Activated CD4-positive, alpha-beta T cell treated with anti-CD3 and anti-CD28 coated beads, Interleukin-2, amount 50 U/mL, for 4 hours (primary cell): ENCODE results near the gene PLGLB2.
"Not testable (repeated sequence)": the region's sequence is repeated elsewhere in the genome, so short reads cannot be mapped to it uniquely, and the experiment has no call there.

Source experiments
- DNase-seq, 2 experiments: peaks; one replicate each; pipeline ENCODE4 v3.0.0-alpha.2; 2020

The PLGLB2 gene

GRCh38 chr2:87747791-87748190 lies at the start of gene PLGLB2:
PLGLB2 (plus strand) TSS chr2:87748087; CDS start chr2:87748154, 67 bp downstream.
- DNase-seq: not testable (repeated sequence)

GRCh38 chr2:87704572-87705323 lies 43.1 kb upstream of the PLGLB2 start:
- not testable (repeated sequence) for DNase-seq

DNA sequence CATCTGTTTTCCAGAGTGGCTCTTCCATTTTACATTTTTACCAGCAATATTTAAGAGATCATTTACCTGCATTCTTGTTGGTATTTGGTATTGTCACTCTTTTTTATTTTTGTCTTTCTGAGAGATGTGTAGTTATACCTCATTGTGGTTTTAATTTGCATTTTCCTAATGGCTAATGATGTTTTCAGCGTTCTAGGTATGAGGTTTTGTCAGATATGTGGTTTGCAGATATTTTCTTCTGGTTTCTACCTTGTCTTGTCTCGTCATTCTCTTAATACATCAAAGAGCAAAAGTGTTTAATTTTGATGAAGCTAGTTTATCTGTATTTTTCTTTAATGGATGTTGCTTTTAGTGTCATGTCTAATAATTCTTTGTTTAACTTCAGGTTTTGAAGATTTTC lies 39.5 kb upstream of the PLGLB2 start:
- not testable (repeated sequence) for DNase-seq

DNA sequence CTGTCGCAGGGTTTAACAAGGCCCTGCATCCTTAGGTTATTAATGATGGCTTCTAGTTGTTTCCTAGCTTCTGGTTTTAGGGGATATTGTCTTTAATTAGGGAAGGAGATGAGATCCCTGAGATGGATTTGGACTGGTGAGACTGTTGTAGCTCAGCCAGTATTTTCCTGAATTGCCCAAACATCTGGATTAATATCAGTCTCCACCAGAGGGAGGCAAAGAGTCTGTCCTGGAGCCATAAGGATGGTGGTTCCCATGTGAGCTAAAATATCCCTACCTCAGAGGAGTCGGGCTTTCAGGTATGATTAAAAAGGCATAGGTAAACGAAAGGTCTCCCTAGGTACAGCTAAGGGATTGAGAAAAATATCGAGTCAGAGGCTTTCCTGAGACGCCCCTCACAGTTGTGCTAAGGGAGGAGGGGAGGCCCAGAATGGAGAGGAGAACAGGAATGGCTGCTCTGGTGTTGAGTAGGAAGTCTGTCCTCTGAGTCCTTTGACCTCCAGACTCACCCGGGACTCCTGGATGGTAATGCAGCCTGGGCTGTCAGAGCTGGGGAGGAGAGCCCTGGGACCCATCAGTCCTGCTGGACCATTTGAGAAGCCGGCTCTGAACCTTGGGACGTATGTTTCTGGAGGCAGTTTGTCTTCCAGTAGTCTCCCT lies 19.8 kb upstream of the PLGLB2 start:
- DNase-seq: not testable (repeated sequence)

GRCh38 chr2:87740928-87741327 lies 7.0 kb upstream of the PLGLB2 start:
- DNase-seq: not testable (repeated sequence)

DNA sequence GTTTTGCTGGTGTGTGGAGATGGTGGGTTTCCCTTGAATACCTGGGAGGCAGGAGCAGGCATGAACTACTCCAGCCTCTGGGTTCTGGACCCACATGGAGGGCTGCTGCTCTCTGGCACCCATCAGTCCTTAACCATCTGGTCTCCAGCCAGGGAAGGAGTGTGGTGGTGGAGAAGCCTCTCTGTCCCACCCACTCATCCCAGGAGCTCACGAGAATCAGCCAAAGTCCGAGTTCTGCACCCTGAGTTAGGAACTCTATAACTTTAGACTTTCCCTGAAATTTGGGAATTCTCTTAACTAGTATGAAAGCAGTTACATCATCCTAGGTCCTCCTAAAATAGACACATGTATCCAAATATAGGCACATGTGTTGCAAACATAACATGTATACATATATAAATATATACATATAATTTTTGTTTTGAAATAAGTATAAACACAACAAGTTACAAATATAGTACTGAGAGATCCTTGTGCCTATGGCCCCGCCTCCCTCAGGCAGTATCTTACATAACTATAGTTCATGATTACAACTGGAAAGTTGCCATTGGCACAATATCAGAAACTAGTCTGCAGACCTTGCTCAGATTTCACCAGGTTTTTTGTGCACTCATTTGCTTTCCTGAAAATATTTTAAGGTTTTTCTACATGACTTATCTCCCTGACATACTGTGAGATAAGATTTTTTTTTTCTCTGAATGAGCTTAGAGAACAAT lies 5.3 kb upstream of the PLGLB2 start:
- not testable (repeated sequence) for DNase-seq

GRCh38 chr2:87743638-87744037 lies 4.2 kb upstream of the PLGLB2 start:
- not testable (repeated sequence) for DNase-seq

DNA sequence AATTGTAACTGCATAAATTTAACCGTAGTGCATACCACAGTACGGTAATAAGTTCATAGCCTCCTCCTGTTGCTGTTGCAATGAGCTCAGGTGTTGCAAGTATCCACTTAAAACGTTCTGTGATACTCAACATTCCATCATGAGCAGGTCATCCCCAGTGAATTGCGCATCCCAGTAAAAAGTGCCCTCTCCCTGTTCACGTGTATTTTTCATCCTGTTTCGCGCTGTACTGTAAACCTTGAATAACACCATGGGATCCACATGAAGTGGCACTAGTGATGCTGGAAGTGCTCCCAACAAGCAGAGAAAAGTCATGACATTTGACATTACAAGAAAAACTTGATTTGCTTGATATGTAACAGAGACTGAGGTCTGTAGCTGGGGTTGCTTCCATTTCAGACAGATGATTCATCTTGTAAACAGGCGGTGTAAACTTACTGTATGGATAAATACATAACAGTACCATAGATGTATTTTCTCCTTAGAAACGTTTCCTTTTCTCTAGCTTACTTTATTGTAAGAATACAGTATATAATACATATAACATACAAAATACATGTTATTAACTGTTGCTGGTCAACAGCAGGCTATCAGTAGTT lies 2.4 kb upstream of the PLGLB2 start:
- DNase-seq: not testable (repeated sequence)

- not testable (repeated sequence) for DNase-seq
Measured at GRCh38 chr2:87748524-87748923, 637 bp downstream of the PLGLB2 start.

- DNase-seq: not testable (repeated sequence)
Measured at GRCh38 chr2:87750560-87750959, 2.7 kb downstream of the PLGLB2 start.

DNA sequence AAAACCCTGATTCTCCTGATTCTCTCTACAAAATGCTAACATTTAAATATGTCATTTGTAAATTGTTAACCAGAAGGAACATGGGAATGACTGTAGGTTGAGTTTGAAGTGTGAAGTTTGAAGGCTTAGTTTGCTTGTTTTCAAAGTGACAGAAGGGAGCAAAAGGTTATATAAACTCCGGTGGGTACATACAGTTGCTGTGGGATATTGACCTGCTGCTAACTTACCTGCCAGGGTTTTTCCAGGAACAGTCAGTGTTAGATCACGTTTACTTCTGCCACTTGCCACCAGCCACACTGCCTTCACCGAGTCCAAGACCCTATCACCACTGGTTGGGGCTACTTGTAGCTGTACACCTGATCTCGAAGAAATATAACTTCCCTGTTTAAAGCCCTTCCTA lies 6.9 kb downstream of the PLGLB2 start:
- DNase-seq: not testable (repeated sequence)
